HG02642 (cell line): ENCODE measurements around the gene LILRB3.
"Not testable (repeated sequence)": the region's sequence is repeated elsewhere in the genome, so short reads cannot be mapped to it uniquely, and the experiment has no call there.

Experiments
- ATAC-seq: cut with Tn5 transposase; IDR thresholded peaks from one replicate; pipeline ENCODE4 v1.9.1; 2021; ENCODE audit warnings: mild to moderate bottlenecking; ENCODE audit not compliant: unreplicated experiment, poor library complexity

Gene LILRB3

DNA sequence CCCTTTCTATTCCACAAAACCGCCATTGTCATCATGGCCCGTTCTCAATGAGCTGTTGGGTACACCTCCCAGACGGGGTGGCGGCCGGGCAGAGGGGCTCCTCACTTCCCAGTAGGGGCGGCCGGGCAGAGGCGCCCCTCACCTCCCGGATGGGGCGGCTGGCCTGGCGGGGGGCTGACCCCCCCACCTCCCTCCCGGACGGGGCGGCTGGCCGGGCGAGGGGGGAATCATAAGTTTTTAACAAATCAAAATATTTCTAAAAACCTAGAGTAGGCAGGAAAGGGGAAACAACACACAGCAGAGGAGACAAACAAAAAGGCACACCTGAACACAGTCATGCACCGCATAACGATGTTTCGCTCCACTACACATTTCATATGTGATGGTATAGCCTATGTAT, 8.1 kb downstream of the LILRB3 start:
- not testable (repeated sequence) for ATAC-seq

DNA sequence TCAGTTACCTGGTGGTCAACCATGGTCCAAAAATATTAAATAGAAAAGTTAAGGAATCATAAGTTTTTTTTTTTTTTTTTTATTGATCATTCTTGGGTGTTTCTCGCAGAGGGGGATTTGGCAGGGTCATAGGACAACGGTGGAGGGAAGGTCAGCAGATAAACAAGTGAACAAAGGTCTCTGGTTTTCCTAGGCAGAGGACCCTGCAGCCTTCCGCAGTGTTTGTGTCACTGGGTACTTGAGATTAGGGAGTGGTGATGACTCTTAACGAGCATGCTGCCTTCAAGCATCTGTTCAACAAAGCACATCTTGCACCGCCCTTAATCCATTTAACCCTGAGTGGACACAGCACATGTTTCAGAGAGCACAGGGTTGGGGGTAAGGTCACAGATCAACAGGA, 8.6 kb downstream of the LILRB3 start:
- ATAC-seq = not testable (repeated sequence)

DNA sequence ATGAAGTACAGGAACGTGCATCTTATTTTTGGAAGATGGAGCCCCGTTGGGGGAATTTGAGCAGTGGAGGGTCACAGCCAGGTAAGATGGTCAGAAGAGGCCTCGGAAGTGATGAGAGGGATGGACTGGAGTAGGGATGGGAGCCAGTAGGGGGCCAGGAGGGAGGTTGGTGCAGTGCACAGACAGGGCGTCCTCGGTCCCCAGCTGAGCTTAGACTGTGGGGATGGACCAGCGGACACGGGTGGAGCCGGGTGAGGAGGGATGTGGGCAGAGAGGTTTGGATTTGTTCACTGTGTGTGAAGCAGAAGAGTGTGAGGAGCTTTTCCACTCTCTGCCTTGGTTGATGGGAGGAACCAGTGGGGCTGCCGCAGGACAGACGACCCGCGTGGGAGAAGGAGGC, 11.6 kb downstream of the LILRB3 start:
- no peak for ATAC-seq

DNA sequence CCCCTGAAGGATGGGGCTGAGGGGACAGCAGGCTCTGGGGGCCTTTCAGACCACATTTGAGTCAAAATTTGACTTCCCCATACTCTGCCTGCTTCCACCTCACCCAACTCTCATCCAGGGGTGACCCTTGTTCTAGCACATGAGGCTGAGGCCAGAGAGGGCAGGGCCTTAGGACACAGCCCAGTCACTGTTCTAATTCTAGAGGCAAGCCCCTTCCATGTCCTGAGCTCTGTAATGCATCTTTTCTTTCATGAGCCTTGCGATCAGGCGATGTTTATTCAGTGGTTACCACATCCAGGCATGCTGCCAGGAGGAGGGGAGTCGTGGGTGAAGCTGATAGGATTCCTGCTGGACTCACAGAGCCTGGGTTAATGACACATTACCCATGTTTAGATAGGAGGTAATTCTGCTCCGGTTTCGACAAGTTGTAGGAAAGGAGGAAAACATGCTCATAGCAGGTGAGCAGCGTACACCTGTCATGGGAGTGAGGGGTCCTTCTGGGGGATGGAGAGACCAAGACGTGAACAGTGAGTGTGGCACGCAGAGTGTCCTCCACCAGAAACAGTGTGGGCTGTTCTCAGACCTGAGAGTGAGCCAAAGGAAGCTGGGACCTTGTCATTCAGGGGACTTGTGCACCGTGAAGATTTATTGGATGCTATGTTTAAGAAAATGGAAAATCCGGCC, 12.9 kb downstream of the LILRB3 start:
- no peak for ATAC-seq

DNA sequence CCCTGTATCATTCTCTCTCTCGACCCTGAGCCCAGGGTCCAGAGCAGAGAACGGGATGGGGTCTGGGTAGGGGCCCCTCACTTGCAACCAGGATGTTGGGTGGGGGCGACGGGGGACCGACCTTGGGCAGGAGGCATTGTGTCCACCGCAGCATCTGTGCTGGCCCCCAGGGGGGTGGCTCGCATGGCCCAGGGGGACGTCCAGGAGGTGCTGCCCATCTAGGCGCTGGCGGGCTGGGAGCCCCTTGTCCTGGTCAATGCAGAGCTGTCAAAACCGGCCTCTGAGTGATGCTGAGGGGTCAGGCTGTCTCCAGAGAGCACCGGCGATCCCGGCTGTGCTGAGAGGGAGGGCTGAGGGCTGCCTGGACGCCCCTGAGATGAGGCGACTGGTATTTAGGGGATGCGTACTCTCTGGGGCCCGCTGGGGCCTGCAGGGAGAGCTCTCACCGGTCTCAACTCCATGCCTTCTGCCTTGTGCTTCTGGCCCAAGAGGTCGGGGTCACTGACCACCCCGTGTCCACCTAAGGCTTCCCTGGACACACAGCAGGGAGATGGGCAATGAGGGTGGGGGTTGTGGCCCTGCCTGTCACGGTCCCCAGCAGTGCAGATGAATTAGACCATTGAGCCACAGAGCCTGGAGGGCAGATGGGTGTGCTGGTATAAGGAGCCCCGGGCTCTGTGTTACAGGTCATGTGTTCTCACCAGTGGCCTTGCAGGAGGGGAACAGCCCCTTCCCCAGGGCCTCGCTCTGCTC, 13.6 kb downstream of the LILRB3 start:
- ATAC-seq = no peak

DNA sequence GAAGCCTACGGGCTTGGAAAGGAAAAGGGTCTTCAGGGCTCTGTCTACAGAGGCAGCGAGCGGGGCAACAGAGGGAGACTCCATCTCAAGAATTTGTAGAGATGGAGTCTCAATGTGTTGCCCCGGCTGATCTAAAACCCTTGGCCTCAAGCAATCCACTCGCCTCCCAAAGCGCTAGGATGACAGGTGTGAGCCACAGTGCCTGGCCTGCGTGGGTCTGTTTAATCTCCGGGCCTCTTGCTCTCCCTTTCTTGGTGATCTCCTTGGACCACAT, 14.1 kb downstream of the LILRB3 start:
- no peak for ATAC-seq

DNA sequence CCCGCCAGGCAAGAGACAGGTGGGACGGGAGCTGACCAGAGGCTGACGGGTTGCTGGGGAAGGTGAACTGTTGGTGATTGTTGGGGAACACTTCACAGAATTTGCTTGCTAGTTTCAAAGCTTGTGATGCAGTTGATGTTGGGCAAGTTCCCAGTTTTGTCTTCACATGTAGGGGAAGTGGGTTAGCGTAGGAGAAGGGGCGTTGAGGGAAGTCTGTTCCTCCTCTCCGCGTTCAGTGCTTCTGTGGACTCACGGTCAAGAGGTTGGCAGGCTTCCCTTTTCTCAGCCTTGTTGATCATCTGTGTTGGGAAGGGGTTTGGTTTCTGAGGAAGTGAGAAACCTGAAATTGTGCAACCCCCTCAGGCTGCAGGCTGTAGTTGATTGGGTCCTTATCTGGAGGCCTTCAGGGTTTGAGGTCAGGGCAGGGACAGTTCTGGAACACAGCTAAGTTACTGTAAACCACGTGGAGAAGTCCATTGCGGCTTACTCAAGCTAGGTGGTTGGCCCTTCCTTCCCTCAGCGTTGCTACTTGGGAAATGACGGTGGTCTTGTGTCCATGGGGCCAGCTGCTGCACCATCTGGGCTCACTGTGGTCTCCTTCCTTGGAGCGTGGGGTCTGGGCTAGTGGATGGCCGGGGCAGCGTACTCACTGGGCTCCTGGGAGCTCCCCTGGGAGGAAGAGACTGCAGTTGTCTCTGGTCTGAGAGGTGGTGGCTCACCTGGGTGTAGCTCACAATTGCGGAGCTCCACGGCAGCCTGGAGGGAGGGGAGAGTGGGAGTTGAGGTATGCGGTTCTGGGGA, 14.6 kb downstream of the LILRB3 start:
- peak; percentile 48 for ATAC-seq

DNA sequence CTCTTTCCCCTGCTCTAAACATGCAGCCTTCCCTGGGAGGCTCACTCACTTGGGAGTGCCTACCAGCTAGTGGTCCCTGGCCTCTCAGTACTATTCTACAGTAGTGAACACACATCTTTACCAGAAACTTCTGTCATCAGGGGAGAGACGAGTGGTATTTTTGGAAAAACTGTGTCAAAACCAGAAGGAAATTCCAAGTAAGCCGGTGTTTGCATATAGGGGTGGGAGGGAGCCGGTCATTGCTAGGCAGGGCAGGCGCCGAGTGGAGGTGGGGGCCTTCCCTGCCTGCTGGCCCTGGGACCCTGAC, 15.2 kb downstream of the LILRB3 start:
- no peak for ATAC-seq

DNA sequence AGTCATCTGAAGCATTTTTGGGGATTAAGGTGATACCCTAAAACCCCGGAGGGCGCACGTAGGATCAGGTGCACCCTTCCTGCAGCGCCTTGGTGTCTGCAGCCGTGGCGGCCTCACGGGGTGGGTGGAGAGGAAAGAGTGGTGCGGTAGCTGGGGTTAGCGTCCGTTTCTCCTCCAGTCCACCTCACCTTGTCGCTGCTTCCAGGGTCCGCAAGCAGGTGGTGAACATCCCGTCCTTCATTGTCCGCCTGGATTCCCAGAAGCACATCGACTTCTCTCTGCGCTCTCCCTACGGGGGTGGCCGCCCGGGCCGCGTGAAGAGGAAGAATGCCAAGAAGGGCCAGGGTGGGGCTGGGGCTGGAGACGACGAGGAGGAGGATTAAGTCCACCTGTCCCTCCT, 15.6 kb downstream of the LILRB3 start:
- not testable (repeated sequence) for ATAC-seq

DNA sequence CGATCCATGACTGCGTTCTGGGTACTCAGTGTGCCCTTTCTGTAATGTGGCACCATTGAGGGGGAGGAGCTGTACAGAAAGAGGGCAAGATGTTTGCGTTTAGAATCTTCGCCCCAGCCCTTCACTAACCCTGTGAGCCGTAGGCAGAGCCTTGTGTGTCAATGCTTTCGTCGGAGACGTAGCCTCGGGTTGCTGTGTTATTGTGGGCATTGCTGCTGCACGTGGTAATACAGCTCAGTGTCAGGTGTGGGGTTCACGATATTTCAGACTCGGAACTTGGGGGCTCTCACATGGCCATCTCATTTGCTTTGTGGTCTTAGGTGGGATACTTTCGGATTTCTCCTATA, 16.0 kb downstream of the LILRB3 start:
- no peak for ATAC-seq

DNA sequence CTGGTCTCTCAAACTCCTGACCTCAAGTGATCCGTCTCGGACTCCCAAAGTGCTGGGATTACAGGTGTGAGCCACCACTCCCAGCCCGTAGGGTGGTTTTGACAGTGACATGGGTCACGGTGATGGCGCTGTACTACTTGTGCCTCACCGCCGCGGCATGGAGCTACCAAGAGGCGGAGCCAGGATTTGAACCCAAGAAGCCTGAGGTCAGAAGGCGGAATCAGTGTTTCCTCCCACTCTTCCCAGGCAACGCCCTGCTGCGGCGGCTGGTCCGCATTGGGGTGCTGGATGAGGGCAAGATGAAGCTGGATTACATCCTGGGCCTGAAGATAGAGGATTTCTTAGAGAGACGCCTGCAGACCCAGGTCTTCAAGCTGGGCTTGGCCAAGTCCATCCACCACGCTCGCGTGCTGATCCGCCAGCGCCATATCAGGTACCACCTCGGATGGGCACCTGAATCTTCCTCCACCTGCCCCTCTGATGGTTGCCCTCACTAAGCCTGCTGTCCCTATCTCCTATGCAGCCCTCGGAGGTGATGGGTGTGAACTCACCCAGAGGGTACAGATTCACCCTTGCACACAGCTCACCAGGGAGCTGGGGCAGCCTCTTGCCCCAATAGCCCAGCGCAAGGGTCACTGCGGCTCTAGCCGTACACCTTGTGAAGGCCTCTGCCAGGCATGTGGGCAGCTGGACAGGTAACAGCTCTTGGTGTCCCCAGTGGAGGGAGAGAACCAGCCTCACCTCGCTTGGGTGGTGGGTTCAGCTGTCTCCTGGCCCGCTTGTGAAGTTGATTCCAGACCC, 16.6 kb downstream of the LILRB3 start:
- ATAC-seq = no peak

DNA sequence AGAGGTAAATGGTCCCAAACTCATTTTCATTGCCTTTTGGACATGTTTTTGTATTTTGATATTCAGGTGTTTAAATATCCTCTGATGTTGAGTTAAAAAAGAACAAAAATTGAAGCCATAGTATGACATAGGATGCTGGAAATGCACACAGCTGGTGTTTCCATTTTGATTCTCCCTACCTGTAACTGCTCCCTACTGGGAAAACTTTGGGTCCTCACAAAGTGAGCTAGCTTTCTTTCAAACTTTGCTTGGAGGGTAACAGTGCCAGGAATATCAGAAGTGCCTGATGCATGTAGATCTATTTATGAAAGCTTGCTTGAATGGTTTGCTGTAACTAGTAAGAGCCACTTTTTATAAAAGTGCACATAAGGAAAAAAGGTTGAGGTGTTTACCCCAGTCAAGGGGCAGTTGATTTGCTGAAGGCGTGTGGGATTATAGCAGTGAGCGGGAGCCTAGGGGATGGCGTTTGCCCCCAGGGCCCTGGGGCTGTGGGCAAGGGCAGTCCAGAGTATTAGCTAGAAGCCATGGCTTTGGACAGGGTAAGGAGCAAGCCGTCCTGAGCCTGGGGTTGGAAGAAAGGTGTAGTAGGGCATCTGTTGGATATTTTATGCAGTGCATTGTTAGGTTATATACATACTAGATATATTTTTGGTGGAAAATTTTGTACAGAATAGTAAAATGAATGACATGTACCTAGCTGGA, 17.9 kb downstream of the LILRB3 start:
- ATAC-seq = no peak

DNA sequence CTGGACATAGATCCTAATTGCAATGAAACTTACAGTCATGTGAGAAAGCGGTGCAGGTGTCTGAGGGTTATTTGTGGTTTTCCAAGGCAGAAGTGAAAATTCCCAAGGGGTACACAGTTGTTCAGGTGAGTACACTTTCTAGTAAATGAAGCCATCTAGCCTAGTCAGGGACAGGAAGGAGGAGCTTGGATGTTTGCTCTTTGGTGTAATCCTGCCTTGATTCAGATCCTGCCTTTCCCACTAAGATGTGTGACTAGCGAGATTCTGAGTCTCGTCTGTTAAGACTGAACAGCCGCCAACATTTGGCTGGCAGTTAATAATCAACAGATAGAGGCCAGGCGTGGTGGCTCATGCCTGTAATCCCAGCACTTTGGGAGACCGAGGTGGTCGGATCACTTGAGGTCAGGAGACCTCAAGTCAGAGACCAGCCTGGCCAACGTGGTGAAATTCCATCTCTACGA, 19.6 kb downstream of the LILRB3 start:
- ATAC-seq = no peak

DNA sequence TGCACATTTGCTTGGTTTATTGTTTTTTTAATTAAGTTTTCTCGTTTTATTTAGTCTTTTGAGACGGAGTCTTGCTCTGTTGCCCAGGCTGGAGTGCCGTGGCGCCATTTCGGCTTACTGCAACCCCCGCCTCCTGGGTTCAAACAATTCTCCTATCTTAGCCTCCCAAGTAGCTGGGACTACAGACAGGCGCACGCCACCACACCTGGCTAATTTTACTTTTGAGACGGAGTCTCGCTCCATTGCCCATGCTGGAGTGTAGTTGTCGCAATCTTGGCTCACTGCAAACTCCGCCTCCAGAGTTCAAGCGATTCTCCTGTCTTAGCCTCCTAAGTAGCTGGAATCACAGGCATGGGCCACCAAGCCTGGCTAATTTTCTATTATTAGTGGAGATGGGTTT, 20.8 kb downstream of the LILRB3 start:
- no peak for ATAC-seq

DNA sequence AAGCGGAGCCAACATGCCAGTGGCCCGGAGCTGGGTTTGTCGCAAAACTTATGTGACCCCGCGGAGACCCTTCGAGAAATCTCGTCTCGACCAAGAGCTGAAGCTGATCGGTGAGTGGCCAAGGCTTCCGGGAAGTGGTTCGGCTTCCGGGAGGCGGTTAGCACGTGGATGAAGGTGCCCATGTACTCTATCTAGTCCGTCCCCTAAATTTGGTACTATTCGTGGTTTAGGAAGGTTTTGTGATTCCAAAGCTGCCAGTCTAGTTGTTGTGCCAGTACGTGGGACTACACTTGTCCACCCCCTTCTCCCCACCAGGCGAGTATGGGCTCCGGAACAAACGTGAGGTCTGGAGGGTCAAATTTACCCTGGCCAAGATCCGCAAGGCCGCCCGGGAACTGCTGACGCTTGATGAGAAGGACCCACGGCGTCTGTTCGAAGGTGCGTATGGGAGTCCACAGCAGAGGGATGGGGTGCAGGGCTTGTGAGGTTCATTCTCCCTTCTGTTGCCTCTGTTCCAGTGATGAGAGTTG, 21.6 kb downstream of the LILRB3 start:
- no peak for ATAC-seq

DNA sequence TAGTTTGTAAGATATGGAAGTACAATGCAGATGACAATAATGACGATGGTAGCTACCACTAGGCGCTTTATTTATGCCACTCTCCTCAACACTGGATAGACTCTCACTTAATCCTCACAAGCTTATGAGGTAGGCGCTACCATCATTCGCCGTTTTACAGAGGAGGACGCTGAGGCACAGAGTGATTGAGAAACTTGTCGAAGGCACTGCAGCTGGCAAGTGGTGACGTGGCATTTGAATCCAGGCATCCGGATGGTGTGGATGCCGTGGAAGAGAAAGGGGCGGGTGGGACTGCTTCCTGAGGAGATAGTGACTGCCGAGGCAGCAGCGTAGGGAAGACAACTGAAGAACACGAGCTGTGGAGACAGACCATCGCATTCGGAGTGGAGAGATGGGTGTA, 23.4 kb downstream of the LILRB3 start:
- no peak for ATAC-seq

DNA sequence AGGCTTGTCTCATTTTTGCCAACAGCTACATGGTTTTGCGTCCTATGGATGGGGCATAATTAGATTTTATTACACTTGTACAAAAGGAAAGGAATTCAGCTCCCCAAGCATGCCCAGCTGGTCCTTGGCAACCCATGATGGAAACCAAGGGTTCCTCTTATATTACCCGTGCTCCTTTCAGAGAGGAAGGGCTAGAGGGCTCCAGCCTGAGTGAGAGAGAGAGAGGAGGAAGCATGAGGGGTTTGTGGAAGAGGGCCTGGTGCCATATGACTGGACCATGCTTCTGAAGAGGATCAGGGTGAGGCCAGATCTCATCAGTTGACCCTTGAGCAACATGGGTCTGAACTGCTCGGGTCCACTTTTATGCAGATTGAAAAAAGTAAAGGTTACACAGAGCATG, 25.7 kb downstream of the LILRB3 start:
- no peak for ATAC-seq

DNA sequence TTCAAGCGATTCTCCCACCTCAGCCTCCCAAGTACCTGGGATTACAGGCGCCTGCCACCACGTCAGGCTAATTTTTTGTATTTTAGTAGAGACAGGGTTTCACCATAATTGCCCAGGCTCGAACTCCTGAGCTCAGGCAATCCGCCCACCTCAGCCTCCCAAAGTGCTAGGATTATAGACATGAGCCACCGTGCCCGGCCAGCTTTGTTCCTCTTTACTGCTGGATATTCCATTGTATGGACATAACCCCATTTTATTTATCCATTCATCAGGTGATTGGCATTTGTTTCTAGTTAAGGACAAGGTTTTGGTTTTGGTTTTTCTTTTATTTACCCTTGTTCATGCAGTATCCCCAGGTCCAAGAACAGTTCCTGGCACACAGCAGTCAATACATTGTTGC, 26.3 kb downstream of the LILRB3 start:
- no peak for ATAC-seq

DNA sequence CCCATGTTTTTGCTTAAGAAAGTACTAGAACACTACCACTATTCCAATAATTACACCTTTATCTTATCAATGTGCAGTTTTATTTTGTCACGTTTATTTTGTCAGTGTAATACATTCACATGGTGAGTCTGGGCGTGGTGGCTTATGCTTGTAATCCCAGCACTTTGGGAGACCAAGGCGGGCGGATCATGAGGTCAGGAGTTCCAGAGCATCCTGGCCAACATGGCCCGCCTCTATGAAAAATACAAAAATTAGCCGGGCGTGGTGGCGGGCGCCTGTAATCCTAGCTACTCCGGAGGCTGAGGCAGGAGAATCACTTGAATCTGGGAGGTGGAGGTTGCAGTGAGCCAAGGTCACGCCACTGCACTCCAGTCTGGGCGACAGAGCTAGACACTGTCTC, 28.3 kb downstream of the LILRB3 start:
- not testable (repeated sequence) for ATAC-seq

DNA sequence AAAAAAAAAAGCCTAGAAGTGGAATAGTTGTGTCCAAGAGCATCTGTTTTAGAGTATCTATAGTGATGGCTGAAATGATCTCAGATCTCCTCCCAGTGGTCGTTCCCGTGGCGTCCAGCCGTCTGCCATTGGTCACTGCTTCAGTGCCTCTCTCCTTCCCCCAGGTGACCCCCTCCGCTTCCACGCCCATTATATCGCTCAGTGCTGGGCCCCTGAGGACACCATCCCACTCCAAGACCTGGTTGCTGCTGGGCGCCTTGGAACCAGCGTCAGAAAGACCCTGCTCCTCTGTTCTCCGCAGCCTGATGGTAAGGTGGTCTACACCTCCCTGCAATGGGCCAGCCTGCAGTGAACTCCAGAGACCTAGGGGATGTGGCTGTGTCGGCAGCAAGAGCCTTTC, 29.8 kb downstream of the LILRB3 start:
- no peak for ATAC-seq
